Effector CD4-positive, alpha-beta T cell (primary cell): ENCODE data around the gene SUN2.

Experiments
- DNase-seq: peaks from one replicate; pipeline ENCODE4 v3.0.0-alpha.2; 2020

Gene SUN2

GRCh38 chr22:38694940-38695339 lies 60.9 kb downstream of the SUN2 start:
- no peak for DNase-seq

GRCh38 chr22:38694049-38694448 lies 61.7 kb downstream of the SUN2 start:
- DNase-seq: no peak

- DNase-seq: no peak
Measured at GRCh38 chr22:38689651-38690050, 66.1 kb downstream of the SUN2 start.

- DNase-seq: no peak
Measured at GRCh38 chr22:38685761-38686160, 70.0 kb downstream of the SUN2 start.

- no peak for DNase-seq
Measured at GRCh38 chr22:38684895-38685294, 70.9 kb downstream of the SUN2 start.
